ENCODE results near the gene HCN2. TPM values are rescaled to one million over a fixed set of nuclear protein-coding genes. Genes with fewer than 3 reads are reported as not detected.

HCN2 gene
- total and polyA plus RNA-seq, 9 of the 15 experiments (the other 6 are each of a cell fraction or from before 2014, with no cell fraction given), result 0.29 to 4.2 (median 0.82) TPM; not detected in 2

GRCh38 chr19:542173-542866 is 47.4 kb upstream of the HCN2 start (continued):
- TF ChIP-seq ZBTB33 (CRISPR knock-in tag; IDR thresholded peaks at IDR 0.05), result peak; percentile 37; the same call in 1 of the 2 replicates
- no peak for TF ChIP-seq ARID3B (CRISPR knock-in tag; IDR thresholded peaks at IDR 0.05; ENCODE audit: borderline replicate concordance)
- no peak for TF ChIP-seq KAT7 (CRISPR knock-in tag; IDR thresholded peaks at IDR 0.05; ENCODE audit: borderline replicate concordance)
- no peak for TF ChIP-seq NR0B1 (IDR thresholded peaks at IDR 0.05; ENCODE audit: partially characterized antibody)
- TF ChIP-seq HDAC8 (tag; IDR thresholded peaks at IDR 0.05), result no peak
- no peak for TF ChIP-seq NFE2L1 (tag; IDR thresholded peaks at IDR 0.05; ENCODE audit: borderline replicate concordance, low read depth)
- TF ChIP-seq ZBTB12 (CRISPR knock-in tag; IDR thresholded peaks at IDR 0.05), result no peak
- TF ChIP-seq FOXK2 (conservative IDR thresholded peaks at IDR 0.05 in 1 of 2, IDR thresholded peaks at IDR 0.05 in 1 of 2; ENCODE audit: low read depth in 2 of 2), result no peak
- no peak for TF ChIP-seq ZNF75A (CRISPR knock-in tag; IDR thresholded peaks at IDR 0.05)
- TF ChIP-seq ZNF695 (CRISPR knock-in tag; IDR thresholded peaks at IDR 0.05), result no peak
- TF ChIP-seq NCOA2 (IDR thresholded peaks at IDR 0.05; ENCODE audit: partially characterized antibody in 2 of 2), result no peak
- no peak for TF ChIP-seq ZNF511 (CRISPR knock-in tag; IDR thresholded peaks at IDR 0.05)
- no peak for TF ChIP-seq PKNOX1 (IDR thresholded peaks at IDR 0.05)
- TF ChIP-seq KLF13 (tag; IDR thresholded peaks at IDR 0.05; ENCODE audit: borderline replicate concordance, low read depth), result no peak
- no peak for TF ChIP-seq ZNF23 (CRISPR knock-in tag; IDR thresholded peaks at IDR 0.05)
- TF ChIP-seq PCBP2 (IDR thresholded peaks at IDR 0.05; ENCODE audit: low read depth, low read length, poor library complexity, severe bottlenecking), result no peak
- TF ChIP-seq ZNF174 (CRISPR knock-in tag; IDR thresholded peaks at IDR 0.05), result no peak
- TF ChIP-seq EWSR1 (IDR thresholded peaks at IDR 0.05; ENCODE audit: borderline replicate concordance, low read depth, partially characterized antibody), result no peak
